Stimulated activated CD4-positive, alpha-beta T cell treated with anti-CD3 and anti-CD28 coated beads, Interleukin-4, amount 100 ng/mL, for 24 hours (primary cell): ENCODE data around the gene ANKRD30A.
"Not testable (repeated sequence)": the region's sequence is repeated elsewhere in the genome, so short reads cannot be mapped to it uniquely, and the experiment has no call there.

Experiments used
- DNase-seq: peaks from one replicate; pipeline ENCODE4 v3.0.0-alpha.2; 2020

The ANKRD30A gene

GRCh38 chr10:37125191-37125732 lies at the start of gene ANKRD30A:
Gene ANKRD30A (plus strand): TSS chr10:37125598. CDS start chr10:37125788, 190 bp downstream.
- no peak for DNase-seq

- DNase-seq: not testable (repeated sequence)
These were observed 49.3 kb upstream of the ANKRD30A start for GRCh38 chr10:37076083-37076482.

- no peak for DNase-seq
These were observed 29.4 kb upstream of the ANKRD30A start for GRCh38 chr10:37095792-37096573.

GRCh38 chr10:37101261-37101660 lies 24.1 kb upstream of the ANKRD30A start:
- no peak for DNase-seq

- DNase-seq: no peak
These were observed 16.4 kb upstream of the ANKRD30A start for GRCh38 chr10:37109000-37109399.

GRCh38 chr10:37124532-37124931 lies 866 bp upstream of the ANKRD30A start:
- DNase-seq: no peak

GRCh38 chr10:37125921-37126320 lies 523 bp downstream of the ANKRD30A start:
- DNase-seq: no peak

- DNase-seq: no peak
These were observed 21.0 kb downstream of the ANKRD30A start for GRCh38 chr10:37146443-37146842.

- DNase-seq: not testable (repeated sequence)
These were observed 37.0 kb downstream of the ANKRD30A start for GRCh38 chr10:37162430-37162829.

- DNase-seq: not testable (repeated sequence)
These were observed 46.5 kb downstream of the ANKRD30A start for GRCh38 chr10:37171945-37172344.

- not testable (repeated sequence) for DNase-seq
These were observed 52.9 kb downstream of the ANKRD30A start for GRCh38 chr10:37178296-37178695.

GRCh38 chr10:37182719-37183118 lies 57.3 kb downstream of the ANKRD30A start:
- DNase-seq: not testable (repeated sequence)

- DNase-seq: no peak
These were observed 80.7 kb downstream of the ANKRD30A start for GRCh38 chr10:37206132-37206531.

- no peak for DNase-seq
These were observed 95.5 kb downstream of the ANKRD30A start for GRCh38 chr10:37220866-37221265.

- no peak for DNase-seq
These were observed 96.6 kb downstream of the ANKRD30A start for GRCh38 chr10:37222046-37222445.

GRCh38 chr10:37225163-37225562 lies 99.8 kb downstream of the ANKRD30A start:
- DNase-seq: no peak

- no peak for DNase-seq
These were observed 101.1 kb downstream of the ANKRD30A start for GRCh38 chr10:37226524-37226923.

GRCh38 chr10:37234692-37235091 lies 109.3 kb downstream of the ANKRD30A start:
- DNase-seq: no peak

- DNase-seq: no peak
These were observed 110.7 kb downstream of the ANKRD30A start for GRCh38 chr10:37236093-37236492.

- no peak for DNase-seq
These were observed 114.8 kb downstream of the ANKRD30A start for GRCh38 chr10:37240223-37240622.

GRCh38 chr10:37246637-37247036 lies 121.2 kb downstream of the ANKRD30A start:
- no peak for DNase-seq

GRCh38 chr10:37255837-37256236 lies 130.4 kb downstream of the ANKRD30A start:
- not testable (repeated sequence) for DNase-seq

- DNase-seq: no peak
These were observed 137.9 kb downstream of the ANKRD30A start for GRCh38 chr10:37263304-37263703.

- no peak for DNase-seq
These were observed 142.9 kb downstream of the ANKRD30A start for GRCh38 chr10:37268266-37268665.
